H9 (cell line): ENCODE measurements around the gene HEPHL1. TPM values are rescaled to one million over a fixed set of nuclear protein-coding genes. Genes with fewer than 3 reads are reported as not detected.

ENCODE experiments used
- DNase-seq: peaks from one replicate; pipeline ENCODE4 v3.0.0-alpha.2; 2017
- H2AFZ ChIP-seq: one replicate; pipeline ENCODE4 v1.6.1; 2013; ENCODE audit warnings: mild to moderate bottlenecking, low read length, control low read depth, moderate library complexity
- H2AK5ac ChIP-seq: 2 replicates; pipeline ENCODE4 v1.6.1; 2013; ENCODE audit warnings: low read length, control low read depth, mixed read lengths; ENCODE audit not compliant: insufficient read length
- H2BK120ac ChIP-seq: one replicate; pipeline ENCODE4 v1.6.1; 2013; ENCODE audit warnings: low read depth, mild to moderate bottlenecking, low read length, control low read depth, inconsistent platforms; ENCODE audit not compliant: poor library complexity, severe bottlenecking
- H2BK12ac ChIP-seq: 2 replicates; pipeline ENCODE4 v1.6.1; 2013; ENCODE audit warnings: low read length, control low read depth, mixed read lengths, low read depth; ENCODE audit not compliant: insufficient read length
- H2BK15ac ChIP-seq: 2 replicates; pipeline ENCODE4 v1.6.1; 2013; ENCODE audit warnings: low read depth, low read length, control low read depth
- H2BK20ac ChIP-seq: one replicate; pipeline ENCODE4 v1.6.1; 2013; ENCODE audit warnings: low read depth, mild to moderate bottlenecking, low read length, control low read depth, inconsistent platforms; ENCODE audit not compliant: poor library complexity, severe bottlenecking
- H2BK5ac ChIP-seq: 2 replicates; pipeline ENCODE4 v1.6.1; 2013; ENCODE audit warnings: low read length, control low read depth, mixed read lengths; ENCODE audit not compliant: insufficient read length
- H3K14ac ChIP-seq: 2 replicates; pipeline ENCODE4 v1.6.1; 2013; ENCODE audit warnings: low read length, control low read depth; ENCODE audit not compliant: insufficient read depth
- H3K18ac ChIP-seq: 2 replicates; pipeline ENCODE4 v1.6.1; 2013; ENCODE audit warnings: low read depth, mild to moderate bottlenecking, mixed read lengths, low read length, control low read depth; ENCODE audit not compliant: insufficient read length
- H3K23ac ChIP-seq: 2 replicates; pipeline ENCODE4 v1.6.1; 2013; ENCODE audit warnings: low read length, control low read depth, mixed read lengths, low read depth; ENCODE audit not compliant: insufficient read length
- H3K23me2 ChIP-seq: 2 replicates; pipeline ENCODE4 v1.6.1; 2013; ENCODE audit warnings: low read depth, mild to moderate bottlenecking, mixed read lengths, low read length, control low read depth; ENCODE audit not compliant: insufficient read length, poor library complexity, severe bottlenecking
- H3K27ac ChIP-seq: 2 replicates; pipeline ENCODE4 v1.5.1; 2013; ENCODE audit warnings: low read length, control low read depth, mixed read lengths, low read depth; ENCODE audit not compliant: insufficient read length
- H3K27me3 ChIP-seq: 2 replicates; pipeline ENCODE4 v1.6.1; 2013; ENCODE audit warnings: low read length, control low read depth, inconsistent platforms; ENCODE audit not compliant: insufficient read depth
- H3K4ac ChIP-seq: 2 replicates; pipeline ENCODE4 v1.6.1; 2013; ENCODE audit warnings: low read depth, mild to moderate bottlenecking, control low read depth, inconsistent platforms, low read length, moderate library complexity
- H3K4me1 ChIP-seq: 2 replicates; pipeline ENCODE4 v1.6.1; 2013; ENCODE audit warnings: low read length, control low read depth, inconsistent platforms; ENCODE audit not compliant: insufficient read depth
- H3K4me2 ChIP-seq: 2 replicates; pipeline ENCODE4 v1.6.1; 2013; ENCODE audit warnings: low read length, control low read depth, mixed read lengths; ENCODE audit not compliant: insufficient read length, insufficient read depth
- H3K56ac ChIP-seq: 2 replicates; pipeline ENCODE4 v1.6.1; 2013; ENCODE audit warnings: low read depth, mild to moderate bottlenecking, mixed read lengths, low read length, control low read depth; ENCODE audit not compliant: insufficient read length
- H3K79me1 ChIP-seq: 2 replicates; pipeline ENCODE4 v1.6.1; 2013; ENCODE audit warnings: low read depth, mild to moderate bottlenecking, moderate library complexity, low read length, control low read depth, inconsistent platforms; ENCODE audit not compliant: insufficient read depth, poor library complexity, severe bottlenecking
- H3K79me2 ChIP-seq: 2 replicates; pipeline ENCODE4 v1.6.1; 2013; ENCODE audit warnings: low read length, control low read depth, inconsistent platforms; ENCODE audit not compliant: insufficient read depth
- H3K9ac ChIP-seq: 2 replicates; pipeline ENCODE4 v1.6.1; 2013; ENCODE audit warnings: low read length, control low read depth, mixed read lengths; ENCODE audit not compliant: insufficient read length; ENCODE audit errors: extremely low read depth
- H3K9me3 ChIP-seq: one replicate; pipeline ENCODE4 v1.6.1; 2013; ENCODE audit warnings: low read depth, low read length, inconsistent platforms; ENCODE audit not compliant: control insufficient read depth
- H3T11ph ChIP-seq: one replicate; pipeline ENCODE4 v1.6.1; 2013; ENCODE audit warnings: mild to moderate bottlenecking, low read length, control low read depth, inconsistent platforms
- H4K20me1 ChIP-seq: one replicate; pipeline ENCODE4 v1.6.1; 2013; ENCODE audit not compliant: control insufficient read depth, insufficient read length, insufficient read depth
- H4K5ac ChIP-seq: 2 replicates; pipeline ENCODE4 v1.6.1; 2013; ENCODE audit warnings: low read depth, mild to moderate bottlenecking, mixed read lengths, low read length, control low read depth; ENCODE audit not compliant: insufficient read length
- H4K8ac ChIP-seq: replicated peaks from 2 replicates; pipeline ENCODE4 v1.6.1; 2013; ENCODE audit warnings: low read length, control low read depth, mixed read lengths, low read depth; ENCODE audit not compliant: insufficient read length
- H4K91ac ChIP-seq: 2 replicates; pipeline ENCODE4 v1.6.1; 2013; ENCODE audit warnings: low read depth, mild to moderate bottlenecking, moderate library complexity, mixed read lengths, low read length, control low read depth; ENCODE audit not compliant: insufficient read length
- H3K27ac Mint-ChIP-seq, 3 experiments: 2 replicates in 2 of 3; 3 replicates in 1 of 3; pipeline ENCODE4 v1.8.0; 2020 to 2021; ENCODE audit warnings: mixed read lengths in 3 of 3, mild to moderate bottlenecking in 1 of 3, moderate library complexity in 1 of 3
- H3K27me3 Mint-ChIP-seq: 2 replicates; pipeline ENCODE4 v1.8.0; 2021; ENCODE audit warnings: low read depth, mild to moderate bottlenecking, moderate library complexity, mixed read lengths
- H3K36me3 Mint-ChIP-seq, 3 experiments: 2 replicates in 2 of 3; 3 replicates in 1 of 3; pipeline ENCODE4 v1.8.0; 2020 to 2021; ENCODE audit warnings: low read depth in 3 of 3, mixed read lengths in 3 of 3; ENCODE audit not compliant: insufficient read depth in 1 of 3
- H3K4me1 Mint-ChIP-seq, 2 experiments: 2 replicates each; pipeline ENCODE4 v1.8.0; 2020; ENCODE audit warnings: mixed read lengths in 2 of 2
- H3K4me3 Mint-ChIP-seq, 2 experiments: 2 replicates in 1 of 2; 3 replicates in 1 of 2; pipeline ENCODE4 v1.8.0; 2020 to 2021; ENCODE audit warnings: mild to moderate bottlenecking in 2 of 2, mixed read lengths in 2 of 2, moderate library complexity in 1 of 2
- H3K9me3 Mint-ChIP-seq, 2 experiments: 2 replicates in 1 of 2; 3 replicates in 1 of 2; pipeline ENCODE4 v1.8.0; 2020; ENCODE audit warnings: mild to moderate bottlenecking in 2 of 2, mixed read lengths in 2 of 2, moderate library complexity in 1 of 2
- CTCF ChIP-seq: fragments of 200-600 bp; sonication (generic); conservative IDR thresholded peaks from 3 replicates; pipeline ENCODE4 v1.8.0; 2021; ENCODE audit warnings: antibody characterized with exemption, mild to moderate bottlenecking
- WGBS: extraction: QIAGEN DNeasy Blood & Tissue Kit; methylation state at CpG from one replicate; pipeline ENCODE4 v1.1.7; 2013; ENCODE audit warnings: missing lambda C conversion rate, low lambda C conversion rate, mixed read lengths; ENCODE audit not compliant: insufficient read length; ENCODE audit errors: extremely low coverage; 5-methylcytosine and 5-hydroxymethylcytosine counted together
- total RNA-seq: library from RNA; stranded (reverse); gene quantifications from 2 replicates; pipeline ENCODE4 v1.2.1, GENCODE V29; 2021

HEPHL1 gene
- total RNA-seq, 1 experiment from 2014 or later = not detected

- Mint-ChIP-seq H3K4me3 (no peak overlapping the region), H3K36me3 (no peaks in the 10 kb centered on the region), H3K9me3 (no peaks in the 10 kb centered on the region), H3K27me3 (peaks cover 3% of the 10 kb centered on the region), H3K27ac (no peak overlapping the region), H3K4me1 (peaks cover 2 to 5% of the 10 kb centered on the region in 2 experiments; a peak in 2 of 4 replicates)
- Histone ChIP-seq H3K4me1 (no peaks in the 10 kb centered on the region), H2BK20ac (no peak overlapping the region), H3K23me2 (no peaks in the 10 kb centered on the region), H4K8ac (no peak overlapping the region), H3K27me3 (no peaks in the 10 kb centered on the region), H3K18ac (no peak overlapping the region), H3K4ac (no peak overlapping the region), H3K4me2 (no peak overlapping the region), H2AK5ac (no peak overlapping the region), H4K20me1 (no peaks in the 10 kb centered on the region), H2BK5ac (no peak overlapping the region), H3T11ph (no peak overlapping the region), H3K9ac (no peak overlapping the region), H3K23ac (no peak overlapping the region), H2BK120ac (no peak overlapping the region), H3K79me1 (no peaks in the 10 kb centered on the region), H2BK15ac (no peak overlapping the region), H2BK12ac (no peak overlapping the region), H3K9me3 (no peaks in the 10 kb centered on the region), H4K91ac (no peak overlapping the region), H3K14ac (no peak overlapping the region), H3K56ac (no peak overlapping the region), H4K5ac (no peak overlapping the region), H2AFZ (no peak overlapping the region), H3K79me2 (no peaks in the 10 kb centered on the region), H3K27ac (no peak overlapping the region)
- WGBS = no CpG with 5 or more reads among the region's 2 CpGs
- no peak for DNase-seq
- TF ChIP-seq CTCF = no peak
These were observed 36.2 kb upstream of the HEPHL1 start for GRCh38 chr11:93984936-93985335.
